ENCODE data around the gene SLC25A22. TPM values are rescaled to one million over a fixed set of nuclear protein-coding genes. Genes with fewer than 3 reads are reported as not detected.

SLC25A22 gene
- total and polyA plus RNA-seq, 9 of the 15 experiments (the other 6 are each of a cell fraction or from before 2014, with no cell fraction given) = 0.41 to 55.4 (median 11.4) TPM

DNA sequence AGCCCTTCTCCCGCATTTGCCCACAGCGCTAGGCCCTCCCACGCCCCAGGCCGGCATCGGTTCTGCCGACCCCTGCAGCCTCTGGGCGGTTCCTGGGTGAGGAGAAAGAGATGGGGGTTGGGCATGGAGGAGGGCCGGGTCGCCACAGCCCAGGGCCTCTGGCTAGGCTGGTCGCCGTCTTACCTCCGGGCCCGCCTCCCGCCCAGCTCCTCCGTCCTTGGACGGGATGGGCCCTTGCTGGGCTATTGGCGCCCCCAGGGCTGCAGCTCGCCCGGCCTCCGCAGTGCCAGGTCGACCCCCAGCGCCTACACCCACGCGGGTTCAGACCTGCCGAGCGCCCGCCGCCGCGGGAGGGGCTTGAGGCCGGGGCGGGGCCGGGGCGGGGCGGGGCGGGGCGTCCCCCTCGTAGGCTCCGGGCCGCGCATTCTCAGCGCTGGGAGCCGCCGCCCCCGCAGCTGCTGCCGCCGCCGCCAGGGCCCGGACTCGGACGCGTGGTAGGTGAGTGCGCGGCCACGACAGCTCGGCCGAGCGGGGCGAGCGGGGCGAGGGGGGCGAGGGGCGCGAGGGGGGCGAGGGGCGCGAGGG is 34.5 kb upstream of the SLC25A22 start, which contains the start of gene CD151 (continued):
- peak; percentile 55; the same call in 1 of the 2 replicates for TF ChIP-seq EP400 (IDR thresholded peaks at IDR 0.05)
- no peak for TF ChIP-seq TEAD4 (IDR thresholded peaks at IDR 0.05; ENCODE audit: low read length)
- TF ChIP-seq TEAD4 (CRISPR knock-in tag; IDR thresholded peaks at IDR 0.05; ENCODE audit: borderline replicate concordance) = no peak
- TF ChIP-seq MYC (IDR thresholded peaks at IDR 0.05; ENCODE audit: low read depth, low read length) = 0 out of 2 replicates have a peak, but pooled peaks have one; percentile 31
- no peak for TF ChIP-seq MYC (CRISPR knock-in tag; IDR thresholded peaks at IDR 0.05; ENCODE audit: borderline replicate concordance, low read depth)
- no peak for TF ChIP-seq BHLHE40 (IDR thresholded peaks at IDR 0.05; ENCODE audit: low read length)
- TF ChIP-seq, protein P1, sequence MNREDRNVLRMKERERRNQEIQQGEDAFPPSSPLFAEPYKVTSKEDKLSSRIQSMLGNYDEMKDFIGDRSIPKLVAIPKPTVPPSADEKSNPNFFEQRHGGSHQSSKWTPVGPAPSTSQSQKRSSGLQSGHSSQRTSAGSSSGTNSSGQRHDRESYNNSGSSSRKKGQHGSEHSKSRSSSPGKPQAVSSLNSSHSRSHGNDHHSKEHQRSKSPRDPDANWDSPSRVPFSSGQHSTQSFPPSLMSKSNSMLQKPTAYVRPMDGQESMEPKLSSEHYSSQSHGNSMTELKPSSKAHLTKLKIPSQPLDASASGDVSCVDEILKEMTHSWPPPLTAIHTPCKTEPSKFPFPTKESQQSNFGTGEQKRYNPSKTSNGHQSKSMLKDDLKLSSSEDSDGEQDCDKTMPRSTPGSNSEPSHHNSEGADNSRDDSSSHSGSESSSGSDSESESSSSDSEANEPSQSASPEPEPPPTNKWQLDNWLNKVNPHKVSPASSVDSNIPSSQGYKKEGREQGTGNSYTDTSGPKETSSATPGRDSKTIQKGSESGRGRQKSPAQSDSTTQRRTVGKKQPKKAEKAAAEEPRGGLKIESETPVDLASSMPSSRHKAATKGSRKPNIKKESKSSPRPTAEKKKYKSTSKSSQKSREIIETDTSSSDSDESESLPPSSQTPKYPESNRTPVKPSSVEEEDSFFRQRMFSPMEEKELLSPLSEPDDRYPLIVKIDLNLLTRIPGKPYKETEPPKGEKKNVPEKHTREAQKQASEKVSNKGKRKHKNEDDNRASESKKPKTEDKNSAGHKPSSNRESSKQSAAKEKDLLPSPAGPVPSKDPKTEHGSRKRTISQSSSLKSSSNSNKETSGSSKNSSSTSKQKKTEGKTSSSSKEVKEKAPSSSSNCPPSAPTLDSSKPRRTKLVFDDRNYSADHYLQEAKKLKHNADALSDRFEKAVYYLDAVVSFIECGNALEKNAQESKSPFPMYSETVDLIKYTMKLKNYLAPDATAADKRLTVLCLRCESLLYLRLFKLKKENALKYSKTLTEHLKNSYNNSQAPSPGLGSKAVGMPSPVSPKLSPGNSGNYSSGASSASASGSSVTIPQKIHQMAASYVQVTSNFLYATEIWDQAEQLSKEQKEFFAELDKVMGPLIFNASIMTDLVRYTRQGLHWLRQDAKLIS (CRISPR knock-in tag; IDR thresholded peaks at IDR 0.05) = peak; percentile 86
- no peak for TF ChIP-seq HDAC8 (tag; IDR thresholded peaks at IDR 0.05)
- TF ChIP-seq ZNF146 (CRISPR knock-in tag; IDR thresholded peaks at IDR 0.05; ENCODE audit: unreplicated experiment) = peak; percentile 2
- TF ChIP-seq MEIS2 (IDR thresholded peaks at IDR 0.05; ENCODE audit: partially characterized antibody) = no peak
- 0 out of 2 replicates have a peak, but pooled peaks have one; percentile 5 for TF ChIP-seq MBD2 (IDR thresholded peaks at IDR 0.05; ENCODE audit: borderline replicate concordance, low read depth)
- no peak for TF ChIP-seq NR2C2 (CRISPR knock-in tag; IDR thresholded peaks at IDR 0.05)
- TF ChIP-seq NR2C2 (tag; IDR thresholded peaks at IDR 0.05) = 0 out of 2 replicates have a peak, but pooled peaks have one; percentile 31
- TF ChIP-seq POLR2G (IDR thresholded peaks at IDR 0.05; ENCODE audit: low read depth, low read length) = peak; percentile 10
- TF ChIP-seq, protein P2, sequence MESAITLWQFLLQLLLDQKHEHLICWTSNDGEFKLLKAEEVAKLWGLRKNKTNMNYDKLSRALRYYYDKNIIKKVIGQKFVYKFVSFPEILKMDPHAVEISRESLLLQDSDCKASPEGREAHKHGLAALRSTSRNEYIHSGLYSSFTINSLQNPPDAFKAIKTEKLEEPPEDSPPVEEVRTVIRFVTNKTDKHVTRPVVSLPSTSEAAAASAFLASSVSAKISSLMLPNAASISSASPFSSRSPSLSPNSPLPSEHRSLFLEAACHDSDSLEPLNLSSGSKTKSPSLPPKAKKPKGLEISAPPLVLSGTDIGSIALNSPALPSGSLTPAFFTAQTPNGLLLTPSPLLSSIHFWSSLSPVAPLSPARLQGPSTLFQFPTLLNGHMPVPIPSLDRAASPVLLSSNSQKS (CRISPR knock-in tag; IDR thresholded peaks at IDR 0.05) = no peak
- TF ChIP-seq, protein P3, sequence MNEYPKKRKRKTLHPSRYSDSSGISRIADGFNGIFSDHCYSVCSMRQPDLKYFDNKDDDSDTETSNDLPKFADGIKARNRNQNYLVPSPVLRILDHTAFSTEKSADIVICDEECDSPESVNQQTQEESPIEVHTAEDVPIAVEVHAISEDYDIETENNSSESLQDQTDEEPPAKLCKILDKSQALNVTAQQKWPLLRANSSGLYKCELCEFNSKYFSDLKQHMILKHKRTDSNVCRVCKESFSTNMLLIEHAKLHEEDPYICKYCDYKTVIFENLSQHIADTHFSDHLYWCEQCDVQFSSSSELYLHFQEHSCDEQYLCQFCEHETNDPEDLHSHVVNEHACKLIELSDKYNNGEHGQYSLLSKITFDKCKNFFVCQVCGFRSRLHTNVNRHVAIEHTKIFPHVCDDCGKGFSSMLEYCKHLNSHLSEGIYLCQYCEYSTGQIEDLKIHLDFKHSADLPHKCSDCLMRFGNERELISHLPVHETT (CRISPR knock-in tag; conservative IDR thresholded peaks at IDR 0.05 in 1 of 2, IDR thresholded peaks at IDR 0.05 in 1 of 2) = peak in 1 of 2 experiments; percentile 36; a peak in 1 of 4 replicates
- 0 out of 2 replicates have a peak, but pooled peaks have one; percentile 14 for TF ChIP-seq ZNF263 (CRISPR knock-in tag; IDR thresholded peaks at IDR 0.05; ENCODE audit: borderline replicate concordance)
- TF ChIP-seq GABPB1 (CRISPR knock-in tag; IDR thresholded peaks at IDR 0.05) = peak; percentile 40; the same call in 1 of the 2 replicates
- TF ChIP-seq MAZ (CRISPR knock-in tag; conservative IDR thresholded peaks at IDR 0.05 in 1 of 2, IDR thresholded peaks at IDR 0.05 in 1 of 2) = peak; percentile 74 to 76
- no peak for TF ChIP-seq CCNT2 (IDR thresholded peaks at IDR 0.05; ENCODE audit: borderline replicate concordance, extremely low read depth, insufficient read length, low read depth, low read length)
- no peak for TF ChIP-seq RBM34 (IDR thresholded peaks at IDR 0.05; ENCODE audit: borderline replicate concordance, insufficient read depth, low read length)
- no peak for TF ChIP-seq C11orf30 (IDR thresholded peaks at IDR 0.05; ENCODE audit: low read depth)

All from K562 (cell line).